Trophoblast cell (in vitro differentiated cells and primary cell): Measurements from ENCODE around the gene C16orf46.

ENCODE experiments used
- DNase-seq, 2 donors: peaks; one replicate each; pipeline ENCODE4 v3.0.0-alpha.2; 2016
- H2AFZ ChIP-seq: 2 replicates; pipeline ENCODE4 v1.6.1; 2013; ENCODE audit warnings: low read length, moderate library complexity, mild to moderate bottlenecking; ENCODE audit not compliant: insufficient read depth, poor library complexity
- H2AK5ac ChIP-seq: 2 replicates; pipeline ENCODE4 v1.6.1; 2013; ENCODE audit warnings: mild to moderate bottlenecking, low read length
- H2BK120ac ChIP-seq: 2 replicates; pipeline ENCODE4 v1.6.1; 2013; ENCODE audit warnings: low read length, mild to moderate bottlenecking, moderate library complexity; ENCODE audit not compliant: insufficient read depth, poor library complexity
- H2BK12ac ChIP-seq: 2 replicates; pipeline ENCODE4 v1.6.1; 2013; ENCODE audit warnings: mild to moderate bottlenecking, low read length, moderate library complexity
- H2BK5ac ChIP-seq: 2 replicates; pipeline ENCODE4 v1.6.1; 2013; ENCODE audit warnings: low read length, low read depth, moderate library complexity, mild to moderate bottlenecking; ENCODE audit not compliant: poor library complexity
- H3K14ac ChIP-seq: 2 replicates; pipeline ENCODE4 v1.6.1; 2013; ENCODE audit warnings: mild to moderate bottlenecking, low read length
- H3K18ac ChIP-seq: 2 replicates; pipeline ENCODE4 v1.6.1; 2013; ENCODE audit warnings: mild to moderate bottlenecking, low read length
- H3K23ac ChIP-seq: 2 replicates; pipeline ENCODE4 v1.6.1; 2013; ENCODE audit warnings: low read length
- H3K27ac ChIP-seq: 2 replicates; pipeline ENCODE4 v1.5.1; 2013; ENCODE audit warnings: low read depth, mild to moderate bottlenecking, inconsistent platforms, low read length, moderate library complexity
- H3K27me3 ChIP-seq: 2 replicates; pipeline ENCODE4 v1.6.1; 2013; ENCODE audit warnings: inconsistent platforms, mild to moderate bottlenecking, low read length, moderate library complexity; ENCODE audit not compliant: insufficient read depth
- H3K36me3 ChIP-seq, 2 experiments: 1 replicate in 1 of 2; 2 replicates in 1 of 2; pipeline ENCODE4 v1.6.1; 2013; ENCODE audit warnings: low read length in 2 of 2, mild to moderate bottlenecking in 2 of 2, moderate library complexity in 1 of 2; ENCODE audit not compliant: insufficient read depth in 2 of 2, control insufficient read depth in 1 of 2
- H3K4ac ChIP-seq: 2 replicates; pipeline ENCODE4 v1.6.1; 2013; ENCODE audit warnings: low read depth, mild to moderate bottlenecking, low read length, moderate library complexity
- H3K4me1 ChIP-seq, 2 experiments: 1 replicate in 1 of 2; 2 replicates in 1 of 2; pipeline ENCODE4 v1.6.1; 2013; ENCODE audit warnings: low read length in 2 of 2, mild to moderate bottlenecking in 2 of 2, moderate library complexity in 1 of 2; ENCODE audit not compliant: insufficient read depth in 2 of 2, control insufficient read depth in 1 of 2
- H3K4me2 ChIP-seq: 2 replicates; pipeline ENCODE4 v1.6.1; 2013; ENCODE audit warnings: inconsistent platforms, mild to moderate bottlenecking, low read length, moderate library complexity
- H3K4me3 ChIP-seq: 2 replicates; pipeline ENCODE4 v1.5.1; 2013; ENCODE audit warnings: mild to moderate bottlenecking, low read depth, low read length, inconsistent platforms
- H3K79me1 ChIP-seq: one replicate; pipeline ENCODE4 v1.6.1; 2013; ENCODE audit warnings: low read length
- H3K79me2 ChIP-seq: 2 replicates; pipeline ENCODE4 v1.6.1; 2013; ENCODE audit warnings: low read length, mild to moderate bottlenecking; ENCODE audit not compliant: control insufficient read depth, insufficient read depth, poor library complexity
- H3K9ac ChIP-seq: 2 replicates; pipeline ENCODE4 v1.6.1; 2013; ENCODE audit warnings: mild to moderate bottlenecking, low read length
- H3K9me3 ChIP-seq: 2 replicates; pipeline ENCODE4 v1.6.1; 2013; ENCODE audit warnings: low read depth, mild to moderate bottlenecking, control low read depth, inconsistent platforms, low read length; ENCODE audit not compliant: insufficient read depth
- H4K12ac ChIP-seq: 2 replicates; pipeline ENCODE4 v1.6.1; 2013; ENCODE audit warnings: low read depth, mild to moderate bottlenecking, low read length, moderate library complexity
- H4K8ac ChIP-seq: 2 replicates; pipeline ENCODE4 v1.6.1; 2013; ENCODE audit warnings: low read depth, mild to moderate bottlenecking, low read length, moderate library complexity
- H4K91ac ChIP-seq: one replicate; pipeline ENCODE4 v1.6.1; 2013; ENCODE audit warnings: low read depth, mild to moderate bottlenecking, low read length, moderate library complexity
- WGBS: extraction: QIAGEN DNeasy Blood & Tissue Kit; methylation state at CpG from one replicate; pipeline ENCODE4 v1.1.7; 2013; ENCODE audit warnings: missing lambda C conversion rate; ENCODE audit not compliant: insufficient read length, insufficient coverage; ENCODE audit errors: extremely low coverage; 5-methylcytosine and 5-hydroxymethylcytosine counted together

The C16orf46 gene

DNA sequence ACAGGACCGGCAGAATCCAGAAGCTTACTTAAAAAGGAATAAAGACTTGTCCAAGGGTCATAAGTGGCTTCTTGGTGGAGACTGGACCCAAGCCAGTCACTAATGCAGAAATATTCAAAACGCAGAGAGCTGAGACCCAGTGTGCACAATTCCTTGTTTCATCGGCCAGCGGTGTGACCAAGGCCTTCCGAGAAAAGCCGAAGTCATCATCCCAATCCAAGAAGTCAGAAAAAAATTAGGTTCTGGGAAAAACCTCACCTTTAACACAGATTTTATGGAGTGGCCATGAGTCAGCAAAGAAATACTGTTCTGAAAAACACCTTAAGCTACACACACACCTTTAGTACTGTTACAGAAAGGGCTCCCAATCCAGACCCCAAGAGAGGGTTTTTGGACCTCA, 20.2 kb upstream of the C16orf46 start:
- Histone ChIP-seq H3K4me3 (no peak overlapping the region), H3K4ac (no peak overlapping the region), H2AK5ac (no peak overlapping the region), H3K14ac (no peak overlapping the region), H4K8ac (no peak overlapping the region), H3K79me1 (peaks cover 3% of the 10 kb centered on the region), H3K79me2 (peaks cover 4% of the 10 kb centered on the region), H4K91ac (peak overlapping the region; percentile 23), H3K23ac (no peak overlapping the region), H2BK5ac (no peak overlapping the region), H3K9me3 (no peaks in the 10 kb centered on the region), H2BK12ac (no peak overlapping the region), H3K36me3 (no peaks in the 10 kb centered on the region), H4K12ac (no peak overlapping the region), H3K18ac (no peak overlapping the region), H3K9ac (no peak overlapping the region), H3K27ac (no peak overlapping the region), H3K4me2 (no peak overlapping the region), H2BK120ac (no peak overlapping the region), H2AFZ (no peak overlapping the region), H3K27me3 (no peaks in the 10 kb centered on the region), H3K4me1 (peaks cover 5 to 7% of the 10 kb centered on the region in 2 experiments)
- peak; percentile 56 to 70 for DNase-seq
- WGBS = no CpG with 5 or more reads among the region's 6 CpGs

DNA sequence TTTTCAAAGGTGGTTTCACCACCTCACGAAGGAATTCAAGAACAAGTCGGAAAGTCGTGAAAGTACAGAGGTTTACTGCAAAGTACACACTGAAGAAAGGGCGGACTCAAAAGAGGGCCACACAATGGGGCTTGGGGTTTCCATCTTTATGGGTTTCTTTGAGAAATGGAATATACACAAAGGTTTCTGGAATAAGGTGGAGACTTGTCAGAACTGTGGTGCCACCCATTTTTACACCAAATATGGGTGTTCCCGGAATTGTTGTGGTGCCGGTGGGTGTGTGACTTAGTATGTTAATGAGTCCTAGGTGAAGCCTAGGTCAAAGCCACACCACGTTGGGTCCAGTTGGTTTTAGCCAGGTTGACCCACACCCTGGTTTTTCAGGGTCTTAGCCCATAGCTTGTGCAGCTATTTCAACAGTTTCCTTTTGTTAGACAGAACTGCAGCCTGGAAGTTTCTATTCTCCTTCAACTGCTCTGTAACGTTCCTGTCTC, 19.7 kb upstream of the C16orf46 start:
- Histone ChIP-seq H4K91ac (peak overlapping the region; percentile 23), H3K4ac (no peak overlapping the region), H4K8ac (peak overlapping the region; percentile 50), H4K12ac (peak overlapping the region; percentile 35), H2BK5ac (peak overlapping the region; percentile 7), H2AFZ (peak overlapping the region; percentile 23), H2AK5ac (peak overlapping the region; percentile 65), H3K79me2 (peaks cover 6% of the 10 kb centered on the region), H3K4me3 (no peak overlapping the region), H3K27ac (no peak overlapping the region), H3K9me3 (no peaks in the 10 kb centered on the region), H3K14ac (no peak overlapping the region), H3K23ac (no peak overlapping the region), H3K4me2 (peak overlapping the region; percentile 97), H2BK12ac (no peak overlapping the region), H3K9ac (no peak overlapping the region), H3K27me3 (no peaks in the 10 kb centered on the region), H2BK120ac (peak overlapping the region; percentile 23), H3K36me3 (no peaks in the 10 kb centered on the region), H3K4me1 (peaks cover 5 to 8% of the 10 kb centered on the region in 2 experiments), H3K18ac (no peak overlapping the region), H3K79me1 (peaks cover 3% of the 10 kb centered on the region)
- WGBS = no CpG with 5 or more reads among the region's 8 CpGs
- DNase-seq = no peak

DNA sequence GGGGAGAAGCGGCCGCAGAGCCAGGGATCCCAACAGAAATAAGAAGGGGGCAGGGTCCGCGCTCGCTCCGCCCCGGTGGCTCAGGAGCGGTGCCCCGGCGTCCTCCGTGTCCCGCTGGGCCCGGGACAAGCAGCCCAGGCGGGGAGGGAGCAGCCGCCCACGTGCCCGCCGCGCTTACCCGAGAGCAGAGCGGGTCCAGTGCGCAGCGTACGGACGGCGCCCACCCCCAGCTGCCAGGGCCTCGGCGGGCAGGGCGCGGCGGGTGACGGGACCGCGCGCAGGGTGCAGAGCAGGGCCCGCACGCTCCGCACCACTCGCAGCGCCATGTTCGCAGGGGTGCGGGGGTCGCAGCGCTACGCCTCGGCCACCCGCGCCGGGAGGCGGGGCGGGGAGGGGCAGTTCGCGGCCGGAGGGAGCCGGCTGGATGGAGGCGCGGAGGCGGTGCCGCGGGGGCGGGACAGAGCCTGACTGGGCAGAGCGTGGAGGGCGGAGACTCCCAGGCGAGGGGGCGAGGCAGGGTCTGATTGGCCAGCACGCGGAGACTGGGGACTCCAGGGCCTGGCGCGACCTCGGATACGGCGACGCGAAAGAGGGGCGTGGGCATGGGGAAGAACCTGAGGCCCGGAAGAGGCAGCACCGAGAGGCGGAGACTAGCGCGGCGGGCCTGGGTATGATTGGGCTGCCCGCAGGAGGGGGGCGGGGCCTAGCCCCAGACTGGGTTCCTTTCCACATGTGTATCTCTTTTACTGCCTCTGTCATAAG, 19.1 kb upstream of the C16orf46 start, which contains the start of gene GCSH:
Gene GCSH (minus strand): TSS at position 443 of the 762 bp plus-strand sequence. CDS start 117 bp downstream, at position 326.
- H4K91ac ChIP-seq = peak within 1 kb of the TSS; percentile 72
- H4K8ac ChIP-seq = peak within 1 kb of the TSS; percentile 71
- H2AFZ ChIP-seq = peak within 1 kb of the TSS; percentile 77
- H3K36me3 ChIP-seq = no peaks in the 10 kb centered on the region
- H3K4ac ChIP-seq = peak within 1 kb of the TSS; percentile 86
- H3K4me1 ChIP-seq = peaks cover 5 to 8% of the 10 kb centered on the region in 2 experiments
- no CpG with 5 or more reads among the region's 83 CpGs for WGBS
- DNase-seq = peak; percentile 99
- peak within 1 kb of the TSS; percentile 95 for H3K4me3 ChIP-seq
- H2AK5ac ChIP-seq = peak within 1 kb of the TSS; percentile 65
- H3K9me3 ChIP-seq = no peaks in the 10 kb centered on the region
- H2BK5ac ChIP-seq = peak within 1 kb of the TSS; percentile 61
- H2BK120ac ChIP-seq = peak within 1 kb of the TSS; percentile 60
- no peak within 1 kb of the TSS for H2BK12ac ChIP-seq
- H3K79me2 ChIP-seq = peaks cover 6% of the 10 kb centered on the region
- no peaks in the 10 kb centered on the region for H3K27me3 ChIP-seq
- peak within 1 kb of the TSS; percentile 74 for H3K18ac ChIP-seq
- H3K79me1 ChIP-seq = peaks cover 3% of the 10 kb centered on the region
- peak within 1 kb of the TSS; percentile 90 for H3K9ac ChIP-seq
- H4K12ac ChIP-seq = peak within 1 kb of the TSS; percentile 35
- peak within 1 kb of the TSS; percentile 21 for H3K14ac ChIP-seq
- H3K27ac ChIP-seq = peak within 1 kb of the TSS; percentile 57
- H3K23ac ChIP-seq = no peak within 1 kb of the TSS
- H3K4me2 ChIP-seq = peak within 1 kb of the TSS; percentile 97

DNA sequence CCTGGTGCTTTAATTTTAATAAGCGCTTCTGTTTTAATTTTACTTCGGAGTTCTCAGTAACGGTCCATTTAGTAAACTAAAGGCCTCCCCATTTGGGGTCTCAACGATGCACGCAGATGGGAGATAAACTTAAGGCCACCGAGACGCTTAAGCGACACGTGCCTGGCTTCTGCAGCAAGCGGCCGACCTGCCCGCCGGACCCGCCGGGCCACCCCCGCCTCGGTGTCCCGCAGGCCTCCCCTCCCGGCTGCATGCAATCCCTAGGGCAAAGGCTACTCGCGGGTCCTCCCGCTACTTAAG, 18.6 kb upstream of the C16orf46 start:
- Histone ChIP-seq H2BK12ac (no peak overlapping the region), H4K91ac (peak overlapping the region; percentile 72)
- no CpG with 5 or more reads among the region's 22 CpGs for WGBS

More for the DNA sequence above, 18.6 kb upstream of the C16orf46 start:
- Histone ChIP-seq H2BK120ac (peak overlapping the region; percentile 60), H3K79me1 (peaks cover 3% of the 10 kb centered on the region), H3K27me3 (no peaks in the 10 kb centered on the region), H2AFZ (peak overlapping the region; percentile 77), H3K4ac (peak overlapping the region; percentile 86), H2BK5ac (peak overlapping the region; percentile 61), H3K36me3 (no peaks in the 10 kb centered on the region), H4K12ac (no peak overlapping the region), H3K4me3 (peak overlapping the region; percentile 95), H3K4me1 (peaks cover 5 to 8% of the 10 kb centered on the region in 2 experiments), H2AK5ac (peak overlapping the region; percentile 39), H3K9me3 (no peaks in the 10 kb centered on the region), H3K18ac (peak overlapping the region; percentile 74), H3K23ac (no peak overlapping the region), H3K4me2 (peak overlapping the region; percentile 97), H3K9ac (peak overlapping the region; percentile 90), H3K27ac (peak overlapping the region; percentile 57), H3K14ac (peak overlapping the region; percentile 21), H4K8ac (peak overlapping the region; percentile 71), H3K79me2 (peaks cover 6% of the 10 kb centered on the region)
- no peak for DNase-seq
